Measurements from ENCODE around the gene SGCG. TPM values are rescaled to one million over a fixed set of nuclear protein-coding genes. Genes with fewer than 3 reads are reported as not detected.

SGCG gene
- total RNA-seq, 1 experiment from 2014 or later = not detected

DNA sequence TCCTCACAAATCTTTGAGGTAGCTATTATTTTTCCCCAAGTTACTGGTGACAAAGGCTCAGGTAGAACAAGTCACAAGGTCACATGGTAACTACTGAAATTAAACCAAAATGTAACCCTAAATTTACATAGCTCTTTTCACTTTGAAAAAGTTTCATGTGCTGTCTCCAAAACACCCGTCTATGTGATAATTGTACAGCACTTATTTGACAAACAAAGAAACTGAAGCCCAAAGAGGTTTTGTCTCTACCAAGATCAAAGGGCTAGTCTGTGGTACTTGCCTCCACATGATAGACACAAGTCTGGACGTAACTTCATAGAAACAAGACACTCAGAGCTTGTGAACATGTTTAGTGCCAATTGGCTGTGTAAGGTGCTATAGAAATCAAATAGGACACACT lies 144.4 kb downstream of the SGCG start:
- DNase-seq (ENCODE audit: low read depth) = no peak

GRCh38 chr13:23330356-23330755 lies 149.6 kb downstream of the SGCG start:
- no peak for DNase-seq (ENCODE audit: low read depth)

- DNase-seq (ENCODE audit: low read depth) = no peak
Measured at GRCh38 chr13:23339225-23339624, 158.4 kb downstream of the SGCG start.

DNA sequence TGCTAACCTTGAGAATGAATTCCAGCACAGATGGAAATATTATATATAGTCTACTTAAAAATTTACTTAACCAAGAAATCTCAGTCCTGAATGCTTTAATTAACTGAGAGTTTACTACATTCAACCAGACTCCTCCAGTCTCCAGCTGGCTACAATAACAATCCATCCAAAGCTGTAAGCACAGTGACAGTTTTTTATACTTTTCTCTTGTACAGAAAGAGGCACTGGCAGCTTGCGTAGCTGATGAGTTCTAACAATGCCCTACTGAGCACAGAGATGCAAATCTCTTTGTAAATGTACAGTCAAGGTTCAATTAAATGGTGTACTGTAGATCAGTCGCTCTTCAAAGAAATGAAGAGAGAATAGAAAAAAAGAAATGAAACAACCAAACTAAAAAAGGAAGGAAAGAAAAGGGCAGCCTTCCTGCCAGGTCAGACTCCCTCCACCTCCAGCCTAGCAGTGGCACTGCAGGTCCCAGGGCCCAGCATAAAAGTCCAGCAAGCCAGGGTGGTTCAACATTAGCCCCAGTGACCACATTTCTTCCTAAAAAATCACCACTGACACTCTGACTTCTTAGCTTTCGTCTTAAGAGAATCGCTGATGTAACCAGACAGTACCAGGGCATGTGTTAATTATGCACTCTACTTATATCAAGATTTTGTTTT lies 164.3 kb downstream of the SGCG start:
- no peak for DNase-seq (ENCODE audit: low read depth)

- DNase-seq (ENCODE audit: low read depth) = no peak
Measured at GRCh38 chr13:23347601-23348000, 166.8 kb downstream of the SGCG start.

DNA sequence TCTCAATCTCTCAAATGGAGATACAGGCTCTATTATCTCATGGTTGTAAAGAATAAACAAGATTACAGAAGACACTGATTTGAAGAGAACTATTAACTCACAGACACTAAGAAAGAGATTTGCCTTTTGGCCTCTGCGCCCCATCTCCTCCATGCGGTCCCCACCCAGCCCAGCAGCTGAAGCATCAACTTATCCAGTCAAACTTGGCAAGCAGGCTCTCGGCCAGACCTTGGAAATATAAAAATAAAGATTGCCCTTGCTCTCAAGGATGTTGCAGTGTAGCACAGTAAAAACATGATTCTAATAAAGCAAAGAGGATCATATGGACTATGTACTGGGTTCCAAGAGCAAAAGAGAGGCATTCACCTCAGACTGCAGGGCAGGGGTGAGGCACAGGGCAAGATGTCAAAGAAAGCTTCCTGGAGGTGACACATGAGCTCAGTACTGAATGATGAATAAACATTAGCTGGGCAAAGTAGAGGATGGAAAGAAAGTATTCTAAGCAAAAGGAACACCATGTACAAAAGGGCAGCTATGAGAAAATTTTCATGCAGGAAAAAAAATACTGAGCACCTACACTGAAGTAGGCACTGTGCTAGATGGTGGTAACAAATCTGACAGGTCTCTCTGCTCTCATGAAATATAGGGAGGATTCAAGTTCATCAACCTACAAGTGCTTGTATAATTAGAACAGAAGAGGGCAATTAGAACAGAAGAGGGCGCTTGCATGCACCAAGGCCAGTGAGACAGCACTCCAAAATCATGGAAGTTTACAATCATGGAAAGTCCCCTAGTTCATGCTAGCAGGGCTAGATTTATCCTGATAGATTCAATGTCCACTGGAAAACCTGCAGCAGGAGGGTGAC lies 167.7 kb downstream of the SGCG start:
- peak; percentile 20 for DNase-seq (ENCODE audit: low read depth)

DNA sequence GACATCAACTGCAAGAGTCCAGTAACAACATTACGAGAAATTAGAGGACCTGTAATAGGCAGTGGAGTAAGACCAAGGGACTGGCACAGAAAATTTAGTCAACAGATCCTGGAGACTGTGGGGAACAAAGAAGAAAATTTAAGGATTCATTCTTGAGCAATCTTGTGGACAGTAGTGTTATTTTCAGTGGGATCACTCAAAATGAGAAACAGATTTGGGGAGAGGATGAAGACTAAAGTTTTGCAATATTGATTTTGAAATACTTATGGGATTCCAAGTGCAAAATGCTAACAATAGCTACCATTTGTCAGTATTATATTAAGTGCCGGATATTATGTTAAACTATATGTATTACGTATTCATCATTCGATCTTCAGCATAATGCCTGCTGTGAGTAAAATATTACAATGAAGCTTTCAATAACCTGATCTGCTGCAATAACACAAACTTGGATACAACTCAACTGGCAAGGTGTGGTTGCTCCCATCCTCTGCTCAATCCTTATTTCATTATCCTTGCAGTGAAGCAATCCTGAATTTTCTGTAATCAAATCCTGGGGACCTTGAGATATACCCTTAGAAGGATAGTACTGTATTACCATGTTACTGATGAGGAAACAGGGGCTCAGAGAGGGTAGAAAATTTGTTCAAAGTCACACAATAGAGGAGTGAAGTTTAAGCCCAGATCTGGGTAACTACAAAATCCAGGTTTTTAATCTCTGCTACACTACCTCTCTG lies 168.6 kb downstream of the SGCG start:
- no peak for DNase-seq (ENCODE audit: low read depth)

- no peak for DNase-seq (ENCODE audit: low read depth)
Measured at GRCh38 chr13:23350009-23350408, 169.2 kb downstream of the SGCG start.

DNA sequence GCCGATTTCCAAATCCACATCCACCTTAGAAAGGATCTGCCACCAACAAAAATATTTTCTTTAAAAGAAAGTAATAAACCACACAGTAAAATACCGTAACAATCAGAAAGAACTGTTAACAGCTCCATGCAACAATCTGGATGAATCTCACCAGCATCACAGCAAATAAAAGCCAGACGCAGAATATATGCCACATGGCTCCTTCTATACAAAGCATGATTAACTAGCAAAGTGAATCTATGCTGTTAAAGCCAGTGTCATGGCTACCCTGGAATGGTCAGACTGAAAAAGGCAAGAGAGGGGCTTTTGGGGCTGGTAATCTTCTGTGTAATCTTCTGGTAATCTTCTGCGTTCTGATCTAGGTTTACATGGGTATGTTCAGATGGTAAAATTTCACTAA lies 171.4 kb downstream of the SGCG start:
- DNase-seq (ENCODE audit: low read depth) = no peak

DNA sequence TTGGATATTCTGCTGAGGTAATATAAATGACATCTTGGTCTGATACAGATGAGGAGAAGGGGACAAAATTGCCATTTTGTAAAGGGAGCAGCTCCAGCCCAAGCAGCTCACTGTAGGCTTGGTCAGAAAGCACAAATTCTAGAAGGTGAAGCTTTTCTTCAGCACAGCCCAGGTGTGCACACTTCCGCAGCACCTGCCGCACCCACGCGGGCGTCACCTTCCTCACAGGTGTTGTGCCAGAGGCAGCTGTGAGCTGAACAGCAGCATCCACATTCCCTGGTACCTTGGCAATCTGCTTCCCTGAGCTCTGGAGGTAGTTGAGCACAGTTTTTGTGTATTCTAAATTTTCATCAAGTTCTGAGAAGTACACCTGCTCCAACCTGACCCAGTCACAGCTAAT lies 173.7 kb downstream of the SGCG start:
- DNase-seq (ENCODE audit: low read depth) = no peak

- no peak for DNase-seq (ENCODE audit: low read depth)
Measured at GRCh38 chr13:23356368-23356767, 175.6 kb downstream of the SGCG start.

GRCh38 chr13:23357349-23357748 lies 176.6 kb downstream of the SGCG start:
- DNase-seq (ENCODE audit: low read depth) = no peak

DNA sequence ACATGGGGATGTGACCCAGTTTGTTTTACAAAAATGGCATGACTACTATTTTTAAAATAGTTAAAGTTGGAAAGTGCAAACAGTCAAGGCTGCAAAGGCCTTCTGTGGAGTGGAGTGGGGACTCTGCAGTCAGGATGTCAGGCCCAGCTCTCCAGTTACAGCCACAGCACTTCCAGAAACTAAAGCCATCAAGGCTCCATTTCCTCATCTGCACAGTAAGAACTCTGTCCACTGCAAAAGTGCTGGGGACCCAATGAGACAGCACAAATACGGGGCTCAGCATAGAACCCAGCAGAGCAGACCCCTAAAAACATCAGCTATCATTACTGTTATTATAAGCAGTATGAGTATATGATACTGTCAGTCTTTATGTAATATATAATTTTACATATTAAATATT lies 179.1 kb downstream of the SGCG start:
- DNase-seq (ENCODE audit: low read depth) = no peak

DNA sequence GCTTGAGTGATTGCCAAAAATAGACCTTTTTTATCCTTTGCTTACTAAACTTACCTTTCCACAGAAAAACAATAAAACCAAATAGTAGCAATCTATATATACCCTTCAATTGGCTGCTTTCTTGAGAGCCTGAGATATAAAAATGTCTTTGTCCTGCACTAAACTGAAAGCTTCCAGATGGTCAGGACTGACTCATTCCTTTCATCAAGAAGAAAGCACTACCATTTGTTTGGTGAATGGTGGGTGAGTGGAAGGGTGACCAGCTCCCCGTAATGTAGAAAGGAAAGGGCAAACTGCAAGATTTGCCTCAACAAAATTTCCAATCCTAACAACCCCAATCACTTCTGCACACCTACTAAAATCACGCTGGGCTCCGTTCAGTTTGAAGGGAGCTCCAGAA lies 184.9 kb downstream of the SGCG start:
- DNase-seq (ENCODE audit: low read depth) = peak; percentile 38

GRCh38 chr13:23367907-23368306 lies 187.1 kb downstream of the SGCG start:
- no peak for DNase-seq (ENCODE audit: low read depth)

DNA sequence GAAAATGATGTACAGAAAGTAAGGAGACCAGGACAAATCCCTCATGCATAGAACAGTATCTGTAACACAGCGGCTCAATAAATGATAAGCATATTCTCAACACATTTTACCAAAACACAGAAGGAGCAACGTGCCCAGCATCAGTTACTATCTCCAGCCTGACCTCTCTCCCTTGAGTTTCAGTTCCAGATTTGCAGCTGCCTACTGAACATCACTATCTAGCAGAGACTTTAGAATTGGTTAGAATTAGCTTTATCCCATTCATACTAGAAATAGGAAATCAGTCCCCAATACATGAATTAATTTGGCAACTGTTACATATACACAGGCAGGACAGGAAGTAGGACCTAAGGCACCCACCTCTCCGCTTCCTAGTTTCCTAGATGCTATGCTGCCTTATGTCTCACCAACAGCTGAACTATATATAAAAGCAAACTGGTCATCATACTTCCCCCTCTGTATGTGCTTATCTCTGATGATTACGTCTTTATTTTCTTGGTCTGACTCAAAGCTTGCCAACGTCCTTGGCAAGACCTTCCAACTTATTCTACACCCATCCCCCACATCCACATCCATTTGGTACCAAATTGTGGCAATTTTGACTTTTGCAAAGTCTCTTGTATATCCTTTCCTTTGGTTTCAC lies 191.6 kb downstream of the SGCG start:
- peak; percentile 44 for DNase-seq (ENCODE audit: low read depth)
